Measurements from ENCODE around the gene KCNK1. TPM values are rescaled to one million over a fixed set of nuclear protein-coding genes. Genes with fewer than 3 reads are reported as not detected.

The KCNK1 gene
- total RNA-seq, 1 experiment from 2014 or later = not detected

- Mint-ChIP-seq H3K27ac (ENCODE audit: unreplicated experiment) (no peak overlapping the region), H3K36me3 (ENCODE audit: insufficient read depth, unreplicated experiment) (no peaks in the 10 kb centered on the region), H3K27me3 (ENCODE audit: insufficient read depth, unreplicated experiment) (peaks cover 11% of the 10 kb centered on the region), H3K4me1 (ENCODE audit: low read depth, unreplicated experiment) (no peaks in the 10 kb centered on the region), H3K4me3 (ENCODE audit: unreplicated experiment) (no peak overlapping the region), H3K9me3 (ENCODE audit: unreplicated experiment) (no peaks in the 10 kb centered on the region)
- no peak overlapping the region for H3K4me3 ChIP-seq (ENCODE audit: low read depth, low read length)
- POLR2A ChIA-PET = no interaction called here
- DNase-seq = no peak
- no peaks in the 10 kb centered on the region for H3K4me1 ChIP-seq
- H3K27me3 ChIP-seq (replicated peaks; ENCODE audit: control insufficient read depth, insufficient read depth, low read length) = no peaks in the 10 kb centered on the region
- TF ChIP-seq, protein P1, sequence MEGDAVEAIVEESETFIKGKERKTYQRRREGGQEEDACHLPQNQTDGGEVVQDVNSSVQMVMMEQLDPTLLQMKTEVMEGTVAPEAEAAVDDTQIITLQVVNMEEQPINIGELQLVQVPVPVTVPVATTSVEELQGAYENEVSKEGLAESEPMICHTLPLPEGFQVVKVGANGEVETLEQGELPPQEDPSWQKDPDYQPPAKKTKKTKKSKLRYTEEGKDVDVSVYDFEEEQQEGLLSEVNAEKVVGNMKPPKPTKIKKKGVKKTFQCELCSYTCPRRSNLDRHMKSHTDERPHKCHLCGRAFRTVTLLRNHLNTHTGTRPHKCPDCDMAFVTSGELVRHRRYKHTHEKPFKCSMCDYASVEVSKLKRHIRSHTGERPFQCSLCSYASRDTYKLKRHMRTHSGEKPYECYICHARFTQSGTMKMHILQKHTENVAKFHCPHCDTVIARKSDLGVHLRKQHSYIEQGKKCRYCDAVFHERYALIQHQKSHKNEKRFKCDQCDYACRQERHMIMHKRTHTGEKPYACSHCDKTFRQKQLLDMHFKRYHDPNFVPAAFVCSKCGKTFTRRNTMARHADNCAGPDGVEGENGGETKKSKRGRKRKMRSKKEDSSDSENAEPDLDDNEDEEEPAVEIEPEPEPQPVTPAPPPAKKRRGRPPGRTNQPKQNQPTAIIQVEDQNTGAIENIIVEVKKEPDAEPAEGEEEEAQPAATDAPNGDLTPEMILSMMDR (IDR thresholded peaks at IDR 0.05; ENCODE audit: insufficient read depth in 1 of 2, low read depth in 1 of 2, low read length in 1 of 2, severe bottlenecking in 1 of 2, unreplicated experiment in 1 of 2) = no peak
- H3K9me3 ChIP-seq = no peaks in the 10 kb centered on the region
- no peaks in the 10 kb centered on the region for H3K36me3 ChIP-seq (ENCODE audit: control insufficient read depth, insufficient read depth, low read length)
- BruUV-seq (replicated peaks) = no TSS peak
- intact Hi-C loops (cut with micrococcal nuclease; ENCODE audit: unreplicated experiment) = no loop called here
- CTCF ChIA-PET = no interaction called here
These were observed 44.3 kb upstream of the KCNK1 start for GRCh38 chr1:233569636-233570035.

GRCh38 chr1:233570216-233570615 is 43.7 kb upstream of the KCNK1 start:
- Histone ChIP-seq H3K9me3 (no peaks in the 10 kb centered on the region), H3K4me3 (ENCODE audit: low read depth, low read length) (no peak overlapping the region), H3K27me3 (replicated peaks; ENCODE audit: control insufficient read depth, insufficient read depth, low read length) (no peaks in the 10 kb centered on the region), H3K4me1 (no peaks in the 10 kb centered on the region), H3K36me3 (ENCODE audit: control insufficient read depth, insufficient read depth, low read length) (no peaks in the 10 kb centered on the region)
- no peaks in the 10 kb centered on the region for H3K36me3 Mint-ChIP-seq (ENCODE audit: insufficient read depth, unreplicated experiment)
- no peaks in the 10 kb centered on the region for H3K4me1 Mint-ChIP-seq (ENCODE audit: low read depth, unreplicated experiment)
- POLR2A ChIA-PET = no interaction called here
- peaks cover 11% of the 10 kb centered on the region for H3K27me3 Mint-ChIP-seq (ENCODE audit: insufficient read depth, unreplicated experiment)
- TF ChIP-seq, protein P1 (IDR thresholded peaks at IDR 0.05; ENCODE audit: insufficient read depth in 1 of 2, low read depth in 1 of 2, low read length in 1 of 2, severe bottlenecking in 1 of 2, unreplicated experiment in 1 of 2) = no peak
- no peak for DNase-seq
- CTCF ChIA-PET = no interaction called here
- no peaks in the 10 kb centered on the region for H3K9me3 Mint-ChIP-seq (ENCODE audit: unreplicated experiment)
- intact Hi-C loops (cut with micrococcal nuclease; ENCODE audit: unreplicated experiment) = no loop called here
- BruUV-seq (replicated peaks) = no TSS peak
- no peak overlapping the region for H3K4me3 Mint-ChIP-seq (ENCODE audit: unreplicated experiment)
- no peak overlapping the region for H3K27ac Mint-ChIP-seq (ENCODE audit: unreplicated experiment)

GRCh38 chr1:233570706-233571105 is 43.2 kb upstream of the KCNK1 start:
- H3K4me3 ChIP-seq (ENCODE audit: low read depth, low read length) = no peak overlapping the region
- BruUV-seq (replicated peaks) = no TSS peak
- no peak for DNase-seq
- intact Hi-C loops (cut with micrococcal nuclease; ENCODE audit: unreplicated experiment) = no loop called here
- H3K9me3 Mint-ChIP-seq (ENCODE audit: unreplicated experiment) = no peaks in the 10 kb centered on the region
- H3K36me3 Mint-ChIP-seq (ENCODE audit: insufficient read depth, unreplicated experiment) = no peaks in the 10 kb centered on the region
- no peaks in the 10 kb centered on the region for H3K27me3 ChIP-seq (replicated peaks; ENCODE audit: control insufficient read depth, insufficient read depth, low read length)
- H3K4me1 Mint-ChIP-seq (ENCODE audit: low read depth, unreplicated experiment) = no peaks in the 10 kb centered on the region
- H3K4me3 Mint-ChIP-seq (ENCODE audit: unreplicated experiment) = no peak overlapping the region
- peaks cover 11% of the 10 kb centered on the region for H3K27me3 Mint-ChIP-seq (ENCODE audit: insufficient read depth, unreplicated experiment)
- H3K36me3 ChIP-seq (ENCODE audit: control insufficient read depth, insufficient read depth, low read length) = no peaks in the 10 kb centered on the region
- CTCF ChIA-PET = no interaction called here
- POLR2A ChIA-PET = no interaction called here
- H3K4me1 ChIP-seq = no peaks in the 10 kb centered on the region
- no peak overlapping the region for H3K27ac Mint-ChIP-seq (ENCODE audit: unreplicated experiment)
- no peaks in the 10 kb centered on the region for H3K9me3 ChIP-seq
- TF ChIP-seq, protein P1 (IDR thresholded peaks at IDR 0.05; ENCODE audit: insufficient read depth in 1 of 2, low read depth in 1 of 2, low read length in 1 of 2, severe bottlenecking in 1 of 2, unreplicated experiment in 1 of 2) = no peak
